ENCODE measurements around the gene TTLL12.

GRCh38 chr22:43134553-43134952, 52.4 kb downstream of the TTLL12 start:
- TF ChIP-seq CTCF (IDR thresholded peaks at IDR 0.05; ENCODE audit: insufficient read depth, low read length): no peak
- TF ChIP-seq REST (IDR thresholded peaks at IDR 0.05; ENCODE audit: insufficient replicate concordance, low read depth): no peak
- TF ChIP-seq POLR2AphosphoS5 (IDR thresholded peaks at IDR 0.05; ENCODE audit: low read depth): no peak
- TF ChIP-seq GABPA (IDR thresholded peaks at IDR 0.05; ENCODE audit: low read depth): no peak

Data from HL-60 (cell line).